Measurements from ENCODE around the gene LZTR1.

LZTR1 gene

DNA sequence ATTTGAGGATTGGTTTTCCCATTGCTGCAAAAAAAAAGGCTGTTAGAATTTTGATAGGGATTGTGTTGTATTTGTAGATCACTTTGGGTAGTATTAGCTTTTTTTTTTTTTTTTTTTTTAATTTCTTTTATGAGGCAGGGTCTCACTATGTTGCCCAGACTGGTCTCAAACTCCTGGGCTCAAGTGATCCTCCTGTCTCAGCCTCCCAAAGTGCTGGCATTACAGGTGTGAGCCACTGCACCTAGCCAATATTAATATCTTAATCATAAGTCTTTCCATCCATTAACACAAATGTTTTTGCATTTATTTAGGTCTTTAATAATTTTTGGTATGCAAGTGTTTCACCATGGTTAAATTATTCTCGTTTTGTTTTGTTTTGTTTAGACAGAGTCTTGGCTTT, 38.1 kb upstream of the LZTR1 start:
- H3K27me3 ChIP-seq (ENCODE audit: low read depth): no peaks in the 10 kb centered on the region
- in situ Hi-C loops (cut with MboI; ENCODE audit: low sequenced_read_pairs): no loop called here
- H3K4me1 ChIP-seq: peaks cover 5% of the 10 kb centered on the region
- peaks cover 13% of the 10 kb centered on the region for H3K36me3 ChIP-seq (replicated peaks)
- H3K4me3 ChIP-seq: no peak overlapping the region
- no peak for DNase-seq (ENCODE audit: low spot score in 2 of 2)
- H3K9me3 ChIP-seq: no peaks in the 10 kb centered on the region

DNA sequence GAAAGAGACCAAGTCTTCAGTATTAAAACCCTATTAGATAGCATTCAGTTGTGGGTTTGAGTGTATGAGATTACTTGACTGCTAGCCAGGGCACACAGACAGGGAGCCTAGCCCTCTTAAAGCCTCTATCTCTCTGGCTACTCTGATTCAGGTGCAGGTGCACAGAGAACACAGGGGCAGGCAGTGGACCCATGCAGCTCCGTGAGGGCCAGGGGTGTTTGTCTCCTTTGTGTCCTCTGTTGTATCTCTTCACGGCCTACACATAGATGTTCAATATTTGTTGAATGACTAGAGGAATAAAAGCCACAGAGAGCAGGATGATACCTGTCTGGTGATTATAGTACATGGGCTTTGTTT, 36.5 kb upstream of the LZTR1 start:
- in situ Hi-C loops (cut with MboI; ENCODE audit: low sequenced_read_pairs): no loop called here
- peaks cover 5% of the 10 kb centered on the region for H3K4me1 ChIP-seq
- H3K4me3 ChIP-seq: no peak overlapping the region
- no peaks in the 10 kb centered on the region for H3K27me3 ChIP-seq (ENCODE audit: low read depth)
- H3K9me3 ChIP-seq: no peaks in the 10 kb centered on the region
- H3K36me3 ChIP-seq (replicated peaks): peaks cover 26% of the 10 kb centered on the region
- no peak for DNase-seq (ENCODE audit: low spot score in 2 of 2)

DNA sequence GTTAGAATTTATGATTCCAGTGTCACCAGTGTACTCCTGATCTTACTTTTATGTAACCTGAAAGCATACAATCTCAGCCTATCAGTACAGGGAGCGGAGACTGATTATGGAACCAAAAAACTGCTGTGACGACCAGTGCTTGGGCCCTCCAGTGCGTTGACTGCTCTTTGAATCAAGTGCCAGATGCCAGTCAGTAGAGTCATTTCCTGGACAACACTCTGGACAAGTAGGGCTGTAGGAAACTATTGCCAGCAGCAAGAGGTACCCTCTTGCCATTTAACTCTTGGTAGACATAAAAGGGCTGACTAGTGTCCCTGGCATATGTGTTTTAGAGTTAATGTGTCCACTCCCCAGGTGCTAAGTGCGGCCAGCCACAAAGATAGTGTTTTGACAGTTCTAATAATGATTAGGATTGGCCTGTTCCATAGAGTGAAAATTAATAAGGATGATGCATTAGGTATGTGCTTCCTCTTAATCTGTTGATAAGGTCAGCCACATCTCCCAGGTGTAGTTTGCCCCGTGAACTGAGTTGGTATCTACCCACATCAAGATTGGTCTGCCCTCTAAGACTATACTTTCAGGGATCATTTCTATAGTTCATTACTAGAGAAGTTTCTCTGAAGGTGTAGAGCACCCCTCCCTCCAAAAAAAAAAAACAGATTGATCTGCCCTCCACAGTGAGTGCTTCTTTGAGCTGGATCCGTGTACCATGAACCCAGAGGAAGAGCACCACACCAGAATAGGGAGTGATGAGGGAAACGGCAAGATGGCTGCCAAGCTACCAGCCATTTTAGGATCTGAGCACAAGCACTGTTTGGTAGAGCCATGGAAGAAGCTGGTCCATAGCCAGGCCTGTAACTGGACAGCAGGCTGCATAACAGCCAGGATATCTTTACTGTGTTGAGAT, 35.8 kb upstream of the LZTR1 start:
- Histone ChIP-seq H3K27me3 (ENCODE audit: low read depth) (no peaks in the 10 kb centered on the region), H3K36me3 (replicated peaks) (peaks cover 29% of the 10 kb centered on the region), H3K9me3 (no peaks in the 10 kb centered on the region), H3K4me1 (peaks cover 5% of the 10 kb centered on the region), H3K4me3 (no peak overlapping the region)
- DNase-seq (ENCODE audit: low spot score in 2 of 2): no peak
- in situ Hi-C loops (cut with MboI; ENCODE audit: low sequenced_read_pairs): no loop called here

DNA sequence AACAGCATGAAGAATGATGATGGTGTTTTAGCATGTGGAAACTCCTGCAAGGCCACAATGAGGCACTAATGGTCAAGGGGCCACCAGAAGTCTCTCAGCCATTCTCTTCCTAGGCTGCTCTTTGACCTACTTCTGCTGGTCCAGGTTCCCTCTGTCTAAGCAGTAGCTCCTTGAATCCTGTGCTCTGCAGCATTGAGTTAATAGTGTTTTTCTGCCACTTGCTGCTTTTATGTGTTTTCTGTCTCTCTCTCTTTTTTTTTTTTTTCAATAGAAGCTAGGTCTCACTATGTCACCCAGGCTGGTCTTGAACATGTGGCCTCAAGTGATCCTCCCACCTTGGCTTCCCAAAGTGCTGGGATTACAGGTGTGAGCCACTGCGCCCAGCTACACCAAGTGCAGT, 35.1 kb upstream of the LZTR1 start:
- no peaks in the 10 kb centered on the region for H3K9me3 ChIP-seq
- in situ Hi-C loops (cut with MboI; ENCODE audit: low sequenced_read_pairs): no loop called here
- H3K4me1 ChIP-seq: peaks cover 4% of the 10 kb centered on the region
- no peaks in the 10 kb centered on the region for H3K27me3 ChIP-seq (ENCODE audit: low read depth)
- peaks cover 34% of the 10 kb centered on the region for H3K36me3 ChIP-seq (replicated peaks)
- DNase-seq (ENCODE audit: low spot score in 2 of 2): no peak
- no peak overlapping the region for H3K4me3 ChIP-seq

DNA sequence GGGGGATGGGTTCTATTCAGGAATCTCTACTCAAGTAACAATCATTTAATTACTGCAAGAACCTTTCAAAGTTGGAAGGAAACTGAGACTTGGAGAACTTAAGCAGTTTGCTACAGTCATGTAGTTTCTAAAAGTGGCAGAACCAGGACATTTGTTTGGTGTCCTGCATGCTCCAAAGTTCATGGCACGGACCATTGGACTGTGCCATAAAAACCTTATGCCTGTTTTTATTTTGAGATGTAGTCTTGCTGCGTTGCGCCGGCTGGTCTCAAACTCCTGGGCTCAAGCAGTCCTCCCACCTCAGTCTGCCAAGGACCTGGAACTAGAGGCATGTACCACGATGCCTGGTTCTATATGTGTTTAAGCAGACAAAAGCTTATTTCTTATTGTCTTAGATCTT, 33.6 kb upstream of the LZTR1 start:
- H3K27me3 ChIP-seq (ENCODE audit: low read depth): no peaks in the 10 kb centered on the region
- no peaks in the 10 kb centered on the region for H3K9me3 ChIP-seq
- DNase-seq (ENCODE audit: low spot score in 2 of 2): no peak
- H3K36me3 ChIP-seq (replicated peaks): peaks cover 46% of the 10 kb centered on the region
- in situ Hi-C loops (cut with MboI; ENCODE audit: low sequenced_read_pairs): no loop called here
- H3K4me1 ChIP-seq: no peaks in the 10 kb centered on the region
- no peak overlapping the region for H3K4me3 ChIP-seq

DNA sequence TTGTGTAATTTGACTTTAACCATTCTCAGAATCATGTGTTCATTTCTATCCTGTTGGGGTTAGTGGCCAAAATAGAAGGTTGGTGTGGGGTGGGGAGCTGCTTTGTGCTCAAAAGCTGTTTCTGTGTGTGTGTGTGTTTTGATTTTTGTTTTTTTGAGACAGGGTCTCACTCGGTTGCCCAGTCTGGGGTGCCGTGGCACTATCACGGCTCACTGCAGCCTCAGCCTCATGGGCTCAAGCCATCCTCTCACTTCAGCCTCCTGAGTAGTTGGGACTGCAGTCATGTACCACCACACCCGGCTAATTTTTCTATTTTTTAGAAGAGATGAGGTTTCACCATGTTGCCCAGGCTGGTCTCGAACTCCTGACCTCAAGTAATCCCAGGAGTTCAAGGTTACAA, 33.1 kb upstream of the LZTR1 start:
- no peak for DNase-seq (ENCODE audit: low spot score in 2 of 2)
- Histone ChIP-seq H3K36me3 (replicated peaks) (peaks cover 52% of the 10 kb centered on the region), H3K27me3 (ENCODE audit: low read depth) (no peaks in the 10 kb centered on the region), H3K4me3 (no peak overlapping the region), H3K4me1 (no peaks in the 10 kb centered on the region), H3K9me3 (no peaks in the 10 kb centered on the region)
- in situ Hi-C loops (cut with MboI; ENCODE audit: low sequenced_read_pairs): no loop called here

DNA sequence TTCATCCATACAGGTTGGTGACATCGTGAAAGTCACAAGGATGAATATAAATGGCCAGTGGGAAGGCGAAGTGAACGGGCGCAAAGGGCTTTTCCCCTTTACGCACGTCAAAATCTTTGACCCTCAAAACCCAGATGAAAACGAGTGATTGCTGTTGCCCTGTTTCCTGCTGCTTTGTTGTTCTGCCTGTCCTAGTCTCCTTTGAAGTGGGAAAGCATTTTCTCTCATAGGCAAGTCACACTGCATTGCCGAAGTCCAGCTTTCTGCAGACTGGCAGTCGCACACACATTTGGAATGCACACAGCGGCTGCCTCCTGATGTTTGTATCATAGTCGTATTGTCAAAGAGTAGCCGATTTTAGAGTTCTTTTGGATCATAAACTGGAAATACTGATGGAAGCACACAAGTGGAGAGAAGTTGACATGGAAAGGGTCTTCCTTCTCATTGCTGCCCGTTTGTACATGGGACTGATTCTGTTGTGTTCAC, 32.4 kb upstream of the LZTR1 start:
- in situ Hi-C loops (cut with MboI; ENCODE audit: low sequenced_read_pairs): no loop called here
- DNase-seq (ENCODE audit: low spot score in 2 of 2): no peak
- peaks cover 57% of the 10 kb centered on the region for H3K36me3 ChIP-seq (replicated peaks)
- H3K27me3 ChIP-seq (ENCODE audit: low read depth): no peaks in the 10 kb centered on the region
- no peak overlapping the region for H3K4me3 ChIP-seq
- no peaks in the 10 kb centered on the region for H3K9me3 ChIP-seq
- no peaks in the 10 kb centered on the region for H3K4me1 ChIP-seq

DNA sequence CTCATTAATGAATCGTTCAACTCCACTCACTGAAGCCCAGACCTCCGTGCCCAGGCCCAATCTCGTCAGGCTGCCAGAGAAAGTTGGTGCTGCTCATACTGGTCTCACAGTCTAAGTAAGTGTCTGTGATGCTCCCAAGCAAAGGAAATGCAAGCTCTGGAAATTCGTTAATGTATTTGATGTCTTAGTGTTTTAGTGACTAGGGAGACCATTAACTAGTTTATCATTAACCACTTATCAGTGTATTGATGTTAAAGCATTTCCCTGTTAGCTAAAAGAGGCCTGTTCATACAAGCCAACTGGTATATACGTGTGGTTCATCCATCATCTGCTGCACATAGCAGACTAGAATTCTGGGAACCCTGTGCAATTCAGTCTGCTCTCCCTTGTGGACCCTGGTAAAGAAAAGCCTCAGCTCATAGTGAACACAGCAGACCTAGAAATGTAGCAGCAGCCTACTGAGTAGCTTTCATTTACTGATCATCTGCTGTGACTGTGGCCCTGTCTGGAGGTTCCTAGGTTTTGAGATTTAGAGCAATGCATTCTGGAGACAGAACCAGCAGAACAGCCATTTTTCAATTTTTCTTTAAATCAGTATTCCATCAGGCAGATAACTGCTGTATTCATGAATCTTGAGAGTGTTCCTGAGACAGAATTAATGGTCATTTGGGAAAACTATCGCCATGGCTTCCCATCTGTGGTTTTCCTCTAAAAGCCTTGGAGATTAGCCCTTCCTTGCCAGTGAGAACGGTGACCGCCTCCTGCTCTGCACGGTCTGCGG, 30.8 kb upstream of the LZTR1 start:
- Histone ChIP-seq H3K4me3 (no peak overlapping the region), H3K36me3 (replicated peaks) (peaks cover 54% of the 10 kb centered on the region), H3K27me3 (ENCODE audit: low read depth) (no peaks in the 10 kb centered on the region), H3K9me3 (no peaks in the 10 kb centered on the region), H3K4me1 (no peaks in the 10 kb centered on the region)
- DNase-seq (ENCODE audit: low spot score in 2 of 2): no peak
- in situ Hi-C loops (cut with MboI; ENCODE audit: low sequenced_read_pairs): no loop called here

DNA sequence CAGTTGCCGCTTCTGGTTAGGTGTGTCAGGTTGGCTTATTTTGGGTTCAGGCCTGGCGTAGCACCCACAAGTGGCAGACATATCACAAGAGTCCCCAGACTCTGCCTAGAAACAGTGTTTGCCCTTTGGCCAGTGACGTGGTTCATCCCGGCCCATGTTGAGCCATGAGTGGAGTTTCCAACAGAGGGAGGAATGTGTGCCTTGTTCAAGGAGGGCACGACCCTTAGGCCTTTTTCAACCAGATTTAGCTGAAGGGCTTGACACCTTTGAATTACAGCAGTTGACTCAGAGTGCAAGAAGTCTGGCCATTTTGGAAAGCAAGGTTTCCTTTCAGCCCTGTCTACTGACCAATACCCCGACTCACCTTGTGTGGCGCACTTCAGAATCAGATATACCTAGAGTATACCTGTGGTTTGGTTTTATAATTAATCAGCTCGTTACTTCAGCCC, 30.1 kb upstream of the LZTR1 start:
- Histone ChIP-seq H3K4me1 (0 out of 2 replicates have a peak, but pooled peaks cover 4% of the 10 kb centered on the region), H3K27me3 (ENCODE audit: low read depth) (no peaks in the 10 kb centered on the region), H3K4me3 (no peak overlapping the region), H3K9me3 (no peaks in the 10 kb centered on the region), H3K36me3 (replicated peaks) (peaks cover 52% of the 10 kb centered on the region)
- in situ Hi-C loops (cut with MboI; ENCODE audit: low sequenced_read_pairs): no loop called here
- DNase-seq (ENCODE audit: low spot score in 2 of 2): no peak

DNA sequence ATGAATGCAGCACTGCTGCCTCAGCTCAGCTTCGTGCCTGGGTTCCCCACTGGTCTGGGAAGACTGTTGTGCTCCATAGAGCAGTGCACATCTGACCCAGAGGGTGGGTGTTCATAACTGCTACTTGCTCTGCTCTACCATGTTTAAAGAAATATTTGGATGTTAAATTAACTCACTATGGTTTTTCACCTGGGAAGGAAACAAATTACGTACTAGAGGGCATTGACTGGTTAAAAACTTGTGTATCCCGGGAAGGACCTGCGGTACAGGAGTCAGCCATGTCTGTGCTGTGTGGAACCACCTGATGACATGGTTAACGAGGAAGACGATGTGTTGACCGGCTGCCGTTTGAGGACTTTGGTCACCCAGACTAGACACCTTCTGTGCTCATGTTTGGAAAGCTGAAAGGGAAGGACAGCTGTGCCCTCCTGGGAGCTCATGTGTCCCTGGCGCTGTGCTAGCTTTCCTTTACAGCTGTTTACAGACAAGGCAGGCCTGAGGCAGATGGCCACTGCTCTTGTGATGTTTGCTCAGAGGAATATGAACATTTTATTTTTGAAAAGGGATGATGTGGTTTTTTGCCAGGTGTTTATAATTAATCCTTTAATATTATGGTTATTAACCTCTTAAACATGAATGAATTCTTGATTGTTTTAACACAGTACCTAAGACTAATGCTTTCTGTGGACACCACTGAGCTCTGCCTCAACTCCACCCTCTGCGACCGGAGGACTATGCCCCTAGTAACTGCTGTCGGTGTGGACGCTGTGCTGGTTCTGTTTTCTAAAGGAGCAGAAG, 29.4 kb upstream of the LZTR1 start:
- H3K4me3 ChIP-seq: no peak overlapping the region
- in situ Hi-C loops (cut with MboI; ENCODE audit: low sequenced_read_pairs): no loop called here
- H3K27me3 ChIP-seq (ENCODE audit: low read depth): no peaks in the 10 kb centered on the region
- H3K4me1 ChIP-seq: 0 out of 2 replicates have a peak, but pooled peaks cover 4% of the 10 kb centered on the region
- H3K36me3 ChIP-seq (replicated peaks): peaks cover 52% of the 10 kb centered on the region
- H3K9me3 ChIP-seq: no peaks in the 10 kb centered on the region
- DNase-seq (ENCODE audit: low spot score in 2 of 2): no peak

DNA sequence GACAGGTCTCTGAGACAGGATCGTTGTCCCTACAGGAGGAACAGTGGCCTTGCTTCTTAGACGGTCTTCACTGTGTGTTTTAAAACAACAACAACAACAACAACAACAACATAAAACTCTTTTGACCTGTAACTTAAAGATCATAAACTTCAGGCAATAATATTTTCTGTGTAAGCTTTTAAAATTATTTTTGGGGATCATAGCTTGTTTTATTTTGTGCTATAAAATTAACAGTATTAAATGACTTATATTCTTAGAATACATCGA, 28.8 kb upstream of the LZTR1 start:
- in situ Hi-C loops (cut with MboI; ENCODE audit: low sequenced_read_pairs): no loop called here
- no peak overlapping the region for H3K4me3 ChIP-seq
- peaks cover 52% of the 10 kb centered on the region for H3K36me3 ChIP-seq (replicated peaks)
- DNase-seq (ENCODE audit: low spot score in 2 of 2): no peak
- H3K27me3 ChIP-seq (ENCODE audit: low read depth): no peaks in the 10 kb centered on the region
- H3K4me1 ChIP-seq: peaks cover 9% of the 10 kb centered on the region
- H3K9me3 ChIP-seq: no peaks in the 10 kb centered on the region

DNA sequence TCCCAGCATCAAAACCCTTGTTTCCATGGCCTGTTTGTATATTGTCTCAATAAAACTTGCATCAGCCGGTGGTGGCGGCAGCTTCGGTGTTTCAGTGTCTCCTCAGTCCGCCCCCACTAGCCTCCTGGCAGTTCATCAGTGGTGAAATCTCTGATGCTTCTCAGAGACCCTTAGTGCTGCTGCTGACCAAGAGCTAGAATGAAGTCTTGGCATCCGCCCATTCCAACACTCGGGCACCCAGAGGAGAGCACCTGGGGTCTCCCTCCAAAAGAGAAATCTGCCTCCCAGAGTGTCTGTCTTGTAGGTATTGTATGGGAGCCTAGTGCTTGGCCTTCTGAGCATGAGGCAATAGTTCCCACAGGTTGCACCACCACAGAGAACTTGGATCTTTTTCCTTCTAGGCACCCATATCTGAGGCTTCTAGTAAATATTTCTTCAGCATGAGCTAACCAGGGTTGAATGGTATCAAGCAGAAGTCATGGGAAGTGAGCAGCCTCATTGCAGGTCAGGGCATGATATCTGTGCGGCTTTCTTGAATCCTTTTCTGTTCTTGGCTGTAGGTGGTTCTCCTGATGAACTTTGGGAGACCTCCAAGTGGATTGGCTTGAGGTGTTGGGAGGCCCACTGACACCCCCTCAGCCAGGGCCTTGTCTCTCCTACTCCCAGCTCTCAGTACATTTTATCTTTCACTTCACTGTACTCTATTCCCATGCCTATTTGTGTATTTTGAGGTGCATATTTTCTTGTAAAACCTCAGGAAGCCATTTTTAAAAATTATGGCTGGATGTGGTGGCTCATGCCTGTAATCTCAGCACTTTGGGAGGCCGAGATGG, 28.2 kb upstream of the LZTR1 start:
- DNase-seq (ENCODE audit: low spot score in 2 of 2): no peak
- H3K36me3 ChIP-seq (replicated peaks): peaks cover 52% of the 10 kb centered on the region

DNA sequence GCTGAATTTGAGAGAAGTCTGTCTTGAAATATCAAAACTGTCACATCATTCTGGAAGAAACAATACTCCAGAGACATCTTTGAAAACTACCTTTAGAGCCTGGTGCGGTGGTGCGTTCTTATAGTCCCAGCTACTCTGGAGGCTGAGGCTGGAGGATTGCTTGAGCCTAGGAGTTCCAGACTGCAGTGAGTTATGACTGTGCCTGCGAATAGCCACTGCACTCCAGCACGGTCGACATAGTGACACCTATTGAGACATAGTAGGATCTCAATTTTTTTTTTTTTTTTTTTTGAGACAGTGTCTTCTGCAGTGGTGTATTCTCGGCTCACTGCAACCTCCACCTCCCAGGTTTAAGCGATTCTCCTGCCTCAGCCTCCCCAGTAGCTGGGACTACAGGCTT, 26.5 kb upstream of the LZTR1 start:
- Histone ChIP-seq H3K27me3 (ENCODE audit: low read depth) (no peaks in the 10 kb centered on the region), H3K4me1 (peaks cover 10% of the 10 kb centered on the region), H3K9me3 (no peaks in the 10 kb centered on the region), H3K36me3 (replicated peaks) (peaks cover 39% of the 10 kb centered on the region), H3K4me3 (no peak overlapping the region)
- in situ Hi-C loops (cut with MboI; ENCODE audit: low sequenced_read_pairs): no loop called here
- DNase-seq (ENCODE audit: low spot score in 2 of 2): no peak

More for the DNA sequence above, 28.2 kb upstream of the LZTR1 start:
- no peaks in the 10 kb centered on the region for H3K9me3 ChIP-seq
- H3K4me3 ChIP-seq: no peak overlapping the region
- in situ Hi-C loops (cut with MboI; ENCODE audit: low sequenced_read_pairs): no loop called here
- no peaks in the 10 kb centered on the region for H3K27me3 ChIP-seq (ENCODE audit: low read depth)
- H3K4me1 ChIP-seq: peaks cover 10% of the 10 kb centered on the region
